Measurements from ENCODE around the gene DKKL1.
"Not testable (repeated sequence)": the region's sequence is repeated elsewhere in the genome, so short reads cannot be mapped to it uniquely, and the experiment has no call there.

Gene DKKL1

DNA sequence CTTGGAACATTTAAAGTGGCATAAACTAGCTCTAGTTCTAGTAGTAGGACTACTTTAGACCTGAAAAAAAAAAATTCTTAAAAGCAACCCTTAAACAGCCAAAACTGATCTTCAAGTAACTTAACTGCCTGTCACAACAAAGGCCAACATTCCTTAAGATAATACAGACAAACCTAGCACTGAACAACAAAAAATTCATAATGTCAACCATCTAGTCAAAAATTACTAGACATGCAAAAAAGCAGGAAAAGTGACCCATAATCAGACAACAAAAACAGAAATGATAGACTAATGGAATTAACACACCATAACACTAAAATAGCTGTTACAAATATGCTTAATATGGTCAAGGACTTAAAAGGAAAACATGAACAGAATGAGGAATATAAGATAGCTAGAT lies 45.4 kb upstream of the DKKL1 start:
- TF ChIP-seq, protein P1, sequence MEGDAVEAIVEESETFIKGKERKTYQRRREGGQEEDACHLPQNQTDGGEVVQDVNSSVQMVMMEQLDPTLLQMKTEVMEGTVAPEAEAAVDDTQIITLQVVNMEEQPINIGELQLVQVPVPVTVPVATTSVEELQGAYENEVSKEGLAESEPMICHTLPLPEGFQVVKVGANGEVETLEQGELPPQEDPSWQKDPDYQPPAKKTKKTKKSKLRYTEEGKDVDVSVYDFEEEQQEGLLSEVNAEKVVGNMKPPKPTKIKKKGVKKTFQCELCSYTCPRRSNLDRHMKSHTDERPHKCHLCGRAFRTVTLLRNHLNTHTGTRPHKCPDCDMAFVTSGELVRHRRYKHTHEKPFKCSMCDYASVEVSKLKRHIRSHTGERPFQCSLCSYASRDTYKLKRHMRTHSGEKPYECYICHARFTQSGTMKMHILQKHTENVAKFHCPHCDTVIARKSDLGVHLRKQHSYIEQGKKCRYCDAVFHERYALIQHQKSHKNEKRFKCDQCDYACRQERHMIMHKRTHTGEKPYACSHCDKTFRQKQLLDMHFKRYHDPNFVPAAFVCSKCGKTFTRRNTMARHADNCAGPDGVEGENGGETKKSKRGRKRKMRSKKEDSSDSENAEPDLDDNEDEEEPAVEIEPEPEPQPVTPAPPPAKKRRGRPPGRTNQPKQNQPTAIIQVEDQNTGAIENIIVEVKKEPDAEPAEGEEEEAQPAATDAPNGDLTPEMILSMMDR (IDR thresholded peaks at IDR 0.05; ENCODE audit: borderline replicate concordance, extremely low read depth, low read length, poor library complexity, severe bottlenecking): no peak
- no peak for TF ChIP-seq EZH2 (IDR thresholded peaks at IDR 0.05; ENCODE audit: borderline replicate concordance, low read depth, low read length, severe bottlenecking)

DNA sequence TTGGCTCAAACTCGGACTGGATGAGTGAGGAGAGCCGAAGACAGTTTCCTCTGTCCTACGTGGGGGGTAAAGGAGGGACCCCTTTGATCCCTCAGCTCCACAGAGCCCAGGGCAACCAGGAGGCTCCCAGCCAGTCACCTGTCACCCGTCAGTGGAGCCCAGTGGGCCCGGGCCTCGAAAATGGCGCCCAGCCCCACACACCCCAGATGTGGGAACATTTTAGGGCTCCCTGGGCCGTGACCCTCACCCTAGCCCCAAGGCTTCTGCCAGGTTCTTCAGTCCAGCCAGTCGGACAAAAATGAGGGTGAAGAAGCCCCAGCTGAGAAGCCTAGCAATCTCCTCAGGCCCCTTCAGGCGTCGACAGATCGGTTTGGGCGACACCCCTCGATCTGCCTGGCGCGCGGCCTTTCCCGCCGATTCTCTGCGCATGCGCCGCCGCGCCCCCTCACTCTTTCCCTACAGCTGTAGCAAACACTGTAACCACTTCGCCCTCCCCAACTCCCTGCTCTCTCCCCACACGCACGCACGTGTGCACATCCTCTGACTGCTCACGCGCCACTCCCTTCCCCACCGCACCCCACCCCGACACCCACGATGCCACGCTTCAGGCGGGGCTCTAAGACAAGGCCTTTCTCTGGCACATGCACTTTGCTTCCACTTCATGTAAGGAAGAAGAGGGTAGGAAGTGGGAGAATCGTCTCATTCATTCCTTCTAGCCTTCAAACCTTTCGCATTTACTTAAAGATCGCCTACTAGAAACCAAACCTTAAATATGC lies 38.7 kb upstream of the DKKL1 start, which contains the start of gene SLC6A16:
Gene SLC6A16 (minus strand): TSS at position 391 of the 776 bp plus-strand sequence. CDS start 13,844 bp downstream, outside the sequence.
- no peaks in the 10 kb centered on the region for H3K27me3 ChIP-seq (ENCODE audit: insufficient read depth, low read length, poor library complexity)
- no peak within 1 kb of the TSS for H3K4me2 ChIP-seq (ENCODE audit: insufficient read depth, low read length)
- no peak within 1 kb of the TSS for H3K9ac ChIP-seq (ENCODE audit: low read depth, low read length)
- no peaks in the 10 kb centered on the region for H3K79me2 ChIP-seq (ENCODE audit: insufficient read depth, low read length)
- H2AFZ ChIP-seq (ENCODE audit: low read depth, low read length): no peak within 1 kb of the TSS
- H3K9me3 ChIP-seq (ENCODE audit: insufficient read depth, low read length, severe bottlenecking): no peaks in the 10 kb centered on the region
- ATAC-seq (ENCODE audit: insufficient read depth, low read depth): no peak
- no peaks in the 10 kb centered on the region for H3K4me1 ChIP-seq (ENCODE audit: insufficient read depth, low read length)
- TF ChIP-seq EZH2 (IDR thresholded peaks at IDR 0.05; ENCODE audit: borderline replicate concordance, low read depth, low read length, severe bottlenecking): no peak
- TF ChIP-seq, protein P1 (IDR thresholded peaks at IDR 0.05; ENCODE audit: borderline replicate concordance, extremely low read depth, low read length, poor library complexity, severe bottlenecking): no peak
- no peaks in the 10 kb centered on the region for H4K20me1 ChIP-seq (ENCODE audit: insufficient read depth, low read length)
- no peaks in the 10 kb centered on the region for H3K36me3 ChIP-seq (ENCODE audit: insufficient read depth, low read length)
- no peak within 1 kb of the TSS for H3K4me3 ChIP-seq (ENCODE audit: low read depth in 1 of 2, low read length in 2 of 2)
- no peak for DNase-seq
- H3K27ac ChIP-seq (ENCODE audit: low read length): no peak within 1 kb of the TSS

More for the DNA sequence above, 45.4 kb upstream of the DKKL1 start:
- DNase-seq (no peak), ATAC-seq (ENCODE audit: insufficient read depth, low read depth) (no peak)
- Histone ChIP-seq H3K27me3 (ENCODE audit: insufficient read depth, low read length, poor library complexity) (no peaks in the 10 kb centered on the region), H3K4me2 (ENCODE audit: insufficient read depth, low read length) (no peak overlapping the region), H3K27ac (ENCODE audit: low read length) (no peak overlapping the region), H3K4me3 (ENCODE audit: low read depth in 1 of 2, low read length in 2 of 2) (no peak overlapping the region), H3K4me1 (ENCODE audit: insufficient read depth, low read length) (no peaks in the 10 kb centered on the region), H2AFZ (ENCODE audit: low read depth, low read length) (no peak overlapping the region), H3K9me3 (ENCODE audit: insufficient read depth, low read length, severe bottlenecking) (peaks cover 13% of the 10 kb centered on the region), H3K79me2 (ENCODE audit: insufficient read depth, low read length) (no peaks in the 10 kb centered on the region), H4K20me1 (ENCODE audit: insufficient read depth, low read length) (no peaks in the 10 kb centered on the region), H3K9ac (ENCODE audit: low read depth, low read length) (no peak overlapping the region), H3K36me3 (ENCODE audit: insufficient read depth, low read length) (no peaks in the 10 kb centered on the region)

DNA sequence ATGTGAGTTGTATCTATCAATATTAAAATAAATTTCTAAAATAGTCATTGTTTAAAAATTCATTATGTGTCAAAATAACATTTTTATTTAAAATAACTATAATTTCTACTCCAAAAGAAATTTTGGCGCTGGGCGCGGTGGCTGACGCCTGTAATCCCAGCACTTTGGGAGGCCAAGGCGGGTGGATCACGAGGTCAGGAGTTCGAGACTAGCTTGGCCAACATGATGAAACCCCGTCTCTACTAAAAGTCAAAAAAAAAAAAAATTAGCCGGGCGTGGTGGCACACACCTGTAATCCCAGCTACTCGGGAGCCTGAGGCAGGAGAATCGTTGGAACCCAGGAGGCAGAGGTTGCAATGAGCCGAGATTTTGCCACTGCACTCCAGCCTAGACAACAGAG lies 37.9 kb upstream of the DKKL1 start:
- not testable (repeated sequence) for H3K79me2 ChIP-seq (ENCODE audit: insufficient read depth, low read length); H3K9ac ChIP-seq (ENCODE audit: low read depth, low read length); H2AFZ ChIP-seq (ENCODE audit: low read depth, low read length); H3K9me3 ChIP-seq (ENCODE audit: insufficient read depth, low read length, severe bottlenecking); H4K20me1 ChIP-seq (ENCODE audit: insufficient read depth, low read length); H3K36me3 ChIP-seq (ENCODE audit: insufficient read depth, low read length); H3K27me3 ChIP-seq (ENCODE audit: insufficient read depth, low read length, poor library complexity); H3K4me2 ChIP-seq (ENCODE audit: insufficient read depth, low read length); ATAC-seq (ENCODE audit: insufficient read depth, low read depth); H3K27ac ChIP-seq (ENCODE audit: low read length); H3K4me3 ChIP-seq (ENCODE audit: low read depth in 1 of 2, low read length in 2 of 2); H3K4me1 ChIP-seq (ENCODE audit: insufficient read depth, low read length); DNase-seq

DNA sequence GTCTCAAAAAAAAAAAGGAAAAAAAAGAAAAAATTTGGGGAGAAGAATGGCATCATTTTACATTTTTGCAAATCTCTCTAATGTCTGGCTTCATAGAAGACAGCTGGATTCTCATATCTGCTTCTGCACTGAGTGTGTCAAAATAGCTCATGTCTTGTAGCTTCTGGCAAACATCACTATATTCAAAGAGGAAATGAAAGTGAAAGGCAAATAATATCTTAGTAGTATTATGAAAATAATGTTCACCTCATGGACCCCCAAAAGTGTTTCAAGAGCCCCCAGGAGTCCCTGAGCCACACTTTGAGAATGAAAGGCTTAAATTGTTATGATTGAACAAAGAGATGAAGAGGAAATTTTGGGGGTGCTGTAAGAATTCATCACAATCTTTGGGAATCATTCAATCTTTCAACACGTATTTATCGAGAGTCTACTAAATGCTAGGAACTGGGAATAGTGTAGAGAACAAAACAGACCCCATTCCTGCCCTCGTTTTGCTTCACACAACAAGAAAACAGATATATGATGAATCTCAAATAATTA lies 37.4 kb upstream of the DKKL1 start:
- no peaks in the 10 kb centered on the region for H3K36me3 ChIP-seq (ENCODE audit: insufficient read depth, low read length)
- H3K9me3 ChIP-seq (ENCODE audit: insufficient read depth, low read length, severe bottlenecking): no peaks in the 10 kb centered on the region
- ATAC-seq (ENCODE audit: insufficient read depth, low read depth) (no peak), DNase-seq (no peak)
- no peaks in the 10 kb centered on the region for H3K79me2 ChIP-seq (ENCODE audit: insufficient read depth, low read length)
- H3K4me1 ChIP-seq (ENCODE audit: insufficient read depth, low read length): no peaks in the 10 kb centered on the region
- no peaks in the 10 kb centered on the region for H3K27me3 ChIP-seq (ENCODE audit: insufficient read depth, low read length, poor library complexity)
- no peak overlapping the region for H3K9ac ChIP-seq (ENCODE audit: low read depth, low read length)
- no peak overlapping the region for H2AFZ ChIP-seq (ENCODE audit: low read depth, low read length)
- H4K20me1 ChIP-seq (ENCODE audit: insufficient read depth, low read length): no peaks in the 10 kb centered on the region
- no peak overlapping the region for H3K4me2 ChIP-seq (ENCODE audit: insufficient read depth, low read length)
- no peak overlapping the region for H3K27ac ChIP-seq (ENCODE audit: low read length)
- TF ChIP-seq EZH2 (IDR thresholded peaks at IDR 0.05; ENCODE audit: borderline replicate concordance, low read depth, low read length, severe bottlenecking): no peak
- TF ChIP-seq, protein P1 (IDR thresholded peaks at IDR 0.05; ENCODE audit: borderline replicate concordance, extremely low read depth, low read length, poor library complexity, severe bottlenecking): no peak
- no peak overlapping the region for H3K4me3 ChIP-seq (ENCODE audit: low read depth in 1 of 2, low read length in 2 of 2)

Data from DND-41 (cell line).